NAMALWA (cell line): ENCODE measurements around the gene S1PR1.

Experiments used
- DNase-seq: peaks from one replicate; pipeline ENCODE4 v3.0.0-alpha.2; 2015; ENCODE audit warnings: low spot score

Gene S1PR1

GRCh38 chr1:101245246-101245927 lies 8.6 kb downstream of the S1PR1 start:
- DNase-seq = no peak

- DNase-seq = peak; percentile 97
Observed at GRCh38 chr1:101247404-101248287, 10.8 kb downstream of the S1PR1 start.

- peak; percentile 62 for DNase-seq
Observed at GRCh38 chr1:101250222-101250621, 13.4 kb downstream of the S1PR1 start.

GRCh38 chr1:101250656-101251272 lies 13.9 kb downstream of the S1PR1 start:
- no peak for DNase-seq

- no peak for DNase-seq
Observed at GRCh38 chr1:101251504-101251903, 14.7 kb downstream of the S1PR1 start.

GRCh38 chr1:101253976-101254674 lies 17.3 kb downstream of the S1PR1 start:
- no peak for DNase-seq

GRCh38 chr1:101257500-101258325 lies 20.9 kb downstream of the S1PR1 start:
- DNase-seq = no peak

GRCh38 chr1:101259744-101260148 lies 22.9 kb downstream of the S1PR1 start:
- no peak for DNase-seq

GRCh38 chr1:101260556-101261350 lies 23.9 kb downstream of the S1PR1 start:
- DNase-seq = no peak

GRCh38 chr1:101261623-101262022 lies 24.8 kb downstream of the S1PR1 start:
- DNase-seq = no peak

GRCh38 chr1:101262060-101262459 lies 25.2 kb downstream of the S1PR1 start:
- no peak for DNase-seq

GRCh38 chr1:101262630-101263348 lies 26.0 kb downstream of the S1PR1 start:
- no peak for DNase-seq

- DNase-seq = no peak
Observed at GRCh38 chr1:101264697-101265096, 27.9 kb downstream of the S1PR1 start.

GRCh38 chr1:101265684-101266083 lies 28.9 kb downstream of the S1PR1 start:
- no peak for DNase-seq

- DNase-seq = no peak
Observed at GRCh38 chr1:101267082-101267481, 30.3 kb downstream of the S1PR1 start.

GRCh38 chr1:101268893-101269292 lies 32.1 kb downstream of the S1PR1 start:
- no peak for DNase-seq

- DNase-seq = no peak
Observed at GRCh38 chr1:101275672-101276071, 38.9 kb downstream of the S1PR1 start.

- no peak for DNase-seq
Observed at GRCh38 chr1:101276818-101277217, 40.0 kb downstream of the S1PR1 start.

- DNase-seq = no peak
Observed at GRCh38 chr1:101278238-101278637, 41.4 kb downstream of the S1PR1 start.

- DNase-seq = no peak
Observed at GRCh38 chr1:101278845-101279244, 42.0 kb downstream of the S1PR1 start.
